Activated naive CD8-positive, alpha-beta T cell treated with anti-CD3 and anti-CD28 coated beads, Interleukin-2, amount 50 U/mL, for 16 hours (primary cell): Measurements from ENCODE around the gene SAMD9L.

Experiments
- DNase-seq: peaks from one replicate; pipeline ENCODE4 v3.0.0-alpha.2; 2020; ENCODE audit warnings: low read depth, low spot score

The SAMD9L gene

DNA sequence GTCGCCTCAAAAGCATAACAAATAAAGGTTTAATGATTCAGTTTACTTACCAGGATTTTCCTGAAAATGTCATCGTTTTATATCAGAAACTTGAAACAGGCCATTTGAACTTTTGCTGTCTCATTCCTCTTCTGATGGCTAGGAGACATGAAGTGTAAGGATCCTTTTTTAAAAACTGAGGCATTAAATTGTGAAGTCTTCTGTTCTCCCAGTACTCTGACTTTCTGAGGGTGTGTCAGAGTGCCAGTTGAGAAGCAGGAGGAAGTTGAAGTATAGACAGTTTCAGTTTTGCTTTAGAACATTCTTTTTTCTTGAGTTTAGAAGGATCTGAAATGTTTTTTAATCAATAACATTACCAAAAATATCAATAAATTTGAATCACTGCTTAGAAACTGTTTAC, at the start of gene SAMD9L:
SAMD9L (minus strand) TSS at position 242 of the 400 bp plus-strand sequence. CDS start 12,414 bp downstream, outside the sequence.
- no peak for DNase-seq

GRCh38 chr7:93196336-93196735, 48.2 kb upstream of the SAMD9L start:
- DNase-seq = no peak

DNA sequence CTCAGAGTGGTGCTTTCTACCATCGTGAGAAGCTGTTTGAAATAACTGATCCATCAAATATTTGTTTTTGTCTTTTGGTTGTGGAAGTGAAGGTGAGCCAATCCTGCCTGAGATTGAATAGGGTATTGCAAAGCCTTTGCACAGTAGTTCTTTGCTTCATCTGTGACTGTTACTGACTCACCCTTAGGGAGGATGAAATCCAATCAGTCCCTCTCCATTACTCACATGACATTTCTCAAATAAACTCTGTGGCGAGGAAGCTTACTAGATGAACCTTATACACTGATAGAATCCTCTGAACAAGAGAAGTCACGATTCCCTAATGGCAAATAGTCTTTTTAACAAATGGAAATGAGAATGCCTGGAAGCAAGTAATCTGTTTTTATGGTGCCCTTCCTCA, 46.2 kb upstream of the SAMD9L start:
- DNase-seq = no peak

DNA sequence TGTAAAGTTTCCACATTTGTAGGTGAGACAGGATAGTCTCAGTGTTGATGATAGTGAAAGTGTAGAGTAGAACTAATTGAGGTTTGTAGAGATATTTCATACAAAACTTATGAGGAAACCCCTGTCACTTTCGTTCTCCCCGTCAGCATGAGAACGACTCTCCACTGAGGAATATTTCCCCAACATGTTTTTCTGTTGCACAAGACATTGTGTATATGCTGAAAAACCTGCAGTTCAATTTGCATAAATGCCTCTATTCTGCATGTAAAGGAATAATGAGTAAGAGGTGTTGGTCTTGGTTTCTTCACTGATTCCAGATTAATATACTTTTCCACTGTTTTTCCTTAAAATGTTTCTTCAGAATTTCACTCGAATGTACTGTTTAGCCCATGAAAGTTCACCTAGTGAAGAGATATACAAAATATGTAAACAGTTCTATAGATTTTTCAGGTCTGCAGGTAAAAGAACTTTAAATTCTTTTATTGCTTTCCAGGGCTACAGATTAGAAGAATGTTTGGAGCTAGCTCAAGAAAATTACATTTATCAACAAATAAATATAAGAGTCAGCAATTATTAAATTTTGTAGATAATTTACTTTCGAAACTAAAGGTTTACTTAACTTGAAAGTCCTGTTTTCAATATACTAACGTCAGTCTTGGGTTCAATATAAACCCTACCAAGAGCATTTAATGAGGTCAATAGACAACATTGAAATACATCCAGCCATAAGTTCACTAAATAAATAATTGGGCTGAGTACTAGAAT, 40.9 kb upstream of the SAMD9L start:
- no peak for DNase-seq

DNA sequence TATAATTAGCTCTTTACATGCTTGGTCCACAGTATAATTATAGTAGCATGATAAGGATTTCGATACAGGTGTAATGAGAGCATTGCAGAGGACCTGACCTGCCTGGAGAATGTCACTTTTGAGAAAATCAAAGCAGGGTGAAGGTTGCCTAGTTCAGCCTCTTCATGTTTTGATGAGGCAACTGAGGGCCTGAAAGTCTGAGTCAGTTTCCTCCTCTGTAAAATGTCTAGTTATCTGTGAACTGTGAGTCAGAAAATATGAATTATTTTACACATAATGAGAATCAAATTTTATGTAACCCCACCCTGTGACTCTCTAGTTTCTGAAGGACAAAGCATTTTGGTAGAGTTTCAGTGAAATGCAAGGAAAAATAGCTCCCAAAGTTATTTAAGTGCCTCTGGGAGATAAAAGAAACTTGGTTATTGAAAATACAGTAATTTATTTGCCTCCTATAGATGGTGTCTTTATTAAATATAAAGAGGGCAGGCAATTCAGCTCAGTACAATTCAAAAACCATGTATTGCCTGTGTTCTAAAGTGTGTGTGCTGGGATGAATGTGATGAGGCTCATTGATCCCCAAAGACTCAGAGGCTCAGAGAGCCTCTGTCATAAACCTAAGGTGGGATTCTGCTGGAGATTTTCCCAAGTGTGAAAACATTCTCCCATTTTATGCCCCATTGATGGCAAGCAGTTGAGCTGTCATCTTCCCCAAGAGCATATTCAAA, 37.3 kb upstream of the SAMD9L start:
- DNase-seq = no peak

- no peak for DNase-seq
Observed at GRCh38 chr7:93179173-93179572, 31.0 kb upstream of the SAMD9L start.

GRCh38 chr7:93178213-93178612, 30.0 kb upstream of the SAMD9L start:
- DNase-seq = no peak

DNA sequence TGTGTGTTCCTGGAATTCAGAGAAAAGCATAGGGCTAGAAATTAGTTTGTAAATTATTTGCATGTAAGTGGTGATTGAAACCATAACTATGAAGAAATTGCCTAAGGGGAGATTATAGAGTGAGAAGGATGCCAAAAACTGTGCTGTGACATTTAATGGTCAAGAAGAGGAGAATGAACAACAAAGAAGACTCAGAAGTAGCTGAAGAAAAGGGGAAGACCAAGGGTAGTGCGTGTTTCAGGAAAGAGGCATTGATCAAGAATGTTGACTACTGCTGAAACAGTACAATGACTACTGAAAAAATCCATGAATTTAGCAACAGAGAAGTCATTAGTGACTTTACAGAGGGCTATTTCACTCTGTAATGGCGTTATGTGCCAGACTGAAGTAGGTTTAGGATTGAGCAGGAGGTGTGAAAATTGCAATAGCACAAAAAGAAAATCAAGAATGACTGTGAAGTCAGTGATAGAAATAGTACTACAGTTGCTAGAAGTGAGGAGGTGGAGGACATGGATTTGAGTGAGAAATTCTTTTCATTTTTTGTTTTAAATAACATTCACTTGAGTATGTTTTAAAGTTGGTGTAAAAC, 28.9 kb upstream of the SAMD9L start:
- no peak for DNase-seq

DNA sequence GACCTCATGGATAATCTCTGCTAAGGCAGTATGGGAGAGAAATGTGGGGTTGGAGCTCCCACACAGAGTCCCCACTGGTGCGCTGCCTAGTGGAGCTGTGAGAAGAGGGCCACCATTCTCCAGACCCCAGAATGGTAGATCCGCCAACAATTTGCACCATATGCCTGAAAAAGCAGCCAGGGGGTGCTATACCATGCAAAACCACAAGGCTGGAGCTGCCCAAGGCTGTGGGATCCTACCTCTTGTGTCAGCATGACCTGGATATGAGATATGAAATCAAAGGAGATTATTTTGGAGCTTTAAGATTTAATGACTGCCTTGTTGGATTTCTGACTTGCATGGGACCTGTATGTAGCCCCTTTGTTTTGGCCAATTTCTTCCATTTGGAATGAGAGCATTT, 27.0 kb upstream of the SAMD9L start:
- no peak for DNase-seq

GRCh38 chr7:93172683-93173082, 24.5 kb upstream of the SAMD9L start:
- DNase-seq = no peak

GRCh38 chr7:93171606-93172226, 23.5 kb upstream of the SAMD9L start:
- no peak for DNase-seq

DNA sequence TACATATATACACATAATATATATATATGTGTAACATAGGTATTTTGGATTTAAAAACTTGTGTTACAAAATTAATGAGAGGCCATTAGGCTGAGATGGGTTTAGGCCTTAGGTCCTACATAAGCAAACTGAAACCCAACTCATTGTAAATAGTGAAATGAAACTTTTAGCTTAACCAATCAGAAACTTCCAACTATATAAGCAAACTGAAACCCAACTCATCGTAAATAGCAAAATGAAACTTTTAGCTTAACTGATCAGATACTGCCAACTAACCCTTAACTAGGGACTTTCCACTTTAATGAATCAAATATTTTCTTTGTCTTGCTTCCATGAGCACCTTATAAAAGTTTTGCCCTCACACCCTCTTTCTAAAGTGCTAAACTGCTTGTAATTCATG, 17.3 kb upstream of the SAMD9L start:
- DNase-seq = no peak

DNA sequence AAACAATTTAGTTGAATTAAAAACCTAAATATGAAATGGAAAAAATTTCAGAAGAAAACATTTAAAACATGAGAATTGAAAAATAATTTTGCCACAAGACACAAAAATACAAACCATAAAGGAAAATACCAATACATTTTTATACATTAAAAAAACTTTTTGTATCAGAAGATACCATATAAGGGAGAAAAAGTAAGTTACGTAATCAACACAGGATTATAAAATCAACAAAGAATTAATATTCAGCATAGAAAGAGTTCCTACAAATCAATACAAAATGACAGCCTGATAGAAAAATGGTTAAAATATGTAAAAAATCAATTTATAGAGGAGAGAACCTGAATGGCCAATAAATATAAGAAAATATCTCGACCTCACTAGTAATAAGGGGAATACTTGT, 16.6 kb upstream of the SAMD9L start:
- no peak for DNase-seq

- DNase-seq = no peak
Observed at GRCh38 chr7:93161181-93161762, 13.1 kb upstream of the SAMD9L start.

GRCh38 chr7:93160410-93160809, 12.2 kb upstream of the SAMD9L start:
- DNase-seq = no peak

DNA sequence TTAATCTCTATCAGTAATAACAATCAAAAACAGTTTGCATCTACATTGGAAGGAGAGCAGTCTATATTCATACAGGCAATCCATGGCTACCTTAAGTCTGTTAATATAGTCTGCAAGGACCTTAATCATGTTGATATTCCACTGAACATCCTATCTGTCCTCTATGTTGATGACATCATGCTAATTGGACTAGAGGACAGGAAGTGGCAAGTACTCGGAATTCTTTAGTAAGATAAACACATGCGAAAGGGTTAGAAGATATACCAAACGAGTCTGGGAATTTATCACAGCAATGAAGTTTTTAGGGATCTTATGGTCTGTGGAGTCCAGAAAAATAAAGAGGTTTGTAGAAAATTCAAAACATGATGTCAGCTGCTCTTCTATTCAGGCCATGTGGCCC, 11.3 kb upstream of the SAMD9L start:
- no peak for DNase-seq

- DNase-seq = no peak
Observed at GRCh38 chr7:93156884-93157283, 8.7 kb upstream of the SAMD9L start.

GRCh38 chr7:93150200-93150835, 2.1 kb upstream of the SAMD9L start:
- no peak for DNase-seq

- DNase-seq = no peak
Observed at GRCh38 chr7:93148727-93149126, 542 bp upstream of the SAMD9L start.

- DNase-seq = no peak
Observed at GRCh38 chr7:93147363-93147762, 822 bp downstream of the SAMD9L start.

DNA sequence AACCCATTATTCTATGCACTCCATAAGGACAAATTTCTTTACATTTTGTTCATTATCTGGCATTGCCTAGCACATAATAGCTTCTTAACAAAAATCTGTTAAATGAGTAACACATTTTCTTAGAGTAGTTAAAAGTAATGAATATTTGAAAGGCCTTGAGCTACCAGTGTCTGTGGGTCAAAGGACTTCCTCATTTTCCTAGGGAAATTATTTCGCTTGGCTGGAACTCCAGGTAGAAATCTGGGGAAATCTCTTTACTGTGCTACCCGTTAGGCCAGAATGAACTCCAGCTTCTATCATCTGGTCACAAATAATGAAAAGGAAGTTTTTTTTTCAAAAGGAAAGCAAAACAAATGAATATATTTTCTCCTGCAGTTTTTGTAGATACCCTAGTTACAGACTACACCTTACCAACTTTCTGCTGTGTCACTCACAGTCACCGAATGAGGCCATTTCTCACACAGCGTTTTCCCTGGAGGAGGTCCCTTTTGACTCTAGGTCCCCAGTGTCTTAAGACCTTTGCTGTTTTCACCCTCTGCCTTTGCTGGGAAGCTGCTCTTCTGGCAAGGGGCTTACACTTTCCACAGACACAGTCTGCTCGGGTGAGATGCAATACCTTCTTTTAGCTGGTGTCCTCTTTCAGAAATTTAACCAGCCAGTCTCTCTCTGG, 1.6 kb downstream of the SAMD9L start:
- no peak for DNase-seq
